OCI-LY7 (cell line): Measurements from ENCODE around the gene SPON1.

Source experiments
- CTCF ChIP-seq: fragments of 200-600 bp; sonication (generic); conservative IDR thresholded peaks from 2 replicates; pipeline ENCODE4 v1.5.1; 2014; ENCODE audit warnings: mild to moderate bottlenecking, antibody characterized with exemption, low read length, moderate library complexity, mixed read lengths
- EZH2phosphoT487 ChIP-seq: fragments of 200-600 bp; sonication (generic); IDR thresholded peaks from 2 replicates; pipeline ENCODE4 v1.6.1; 2018; ENCODE audit warnings: low read depth, borderline replicate concordance, mild to moderate bottlenecking, mixed run types, antibody characterized with exemption, low read length, moderate library complexity, mixed read lengths

- TF ChIP-seq CTCF, result no peak
- no peak for TF ChIP-seq EZH2phosphoT487
These were observed 151.7 kb downstream of the SPON1 start for GRCh38 chr11:14114269-14114668.
